CD14-positive monocyte (primary cell): Measurements from ENCODE around the gene TRMT112. TPM values are rescaled to one million over a fixed set of nuclear protein-coding genes. Genes with fewer than 3 reads are reported as not detected.

Source experiments
- DNase-seq, 3 donors: peaks; one replicate each; pipeline ENCODE4 v3.0.0-alpha.2; 2011 to 2022
- H2AFZ ChIP-seq: 2 replicates; pipeline ENCODE4 v1.6.0; 2012; ENCODE audit warnings: mild to moderate bottlenecking, low read depth, low read length, inconsistent platforms; ENCODE audit not compliant: insufficient read depth, poor library complexity, severe bottlenecking
- H3K27ac ChIP-seq, 2 donors: 1 replicate in 1 of 2; 2 replicates in 1 of 2; pipeline ENCODE4 v1.5.1; 2012 to 2013; ENCODE audit warnings: low read length in 2 of 2, control low read depth in 1 of 2, inconsistent platforms in 1 of 2, low read depth in 1 of 2, mild to moderate bottlenecking in 1 of 2
- H3K27me3 ChIP-seq, 2 donors: one replicate each; pipeline versions ENCODE4 v1.6.0 to v1.6.1; 2011 to 2013; ENCODE audit warnings: low read length in 2 of 2; ENCODE audit not compliant: control insufficient read depth in 2 of 2, insufficient read depth in 2 of 2
- H3K36me3 ChIP-seq, 2 donors: replicated peaks in 1 of 2; 1 replicate in 1 of 2; 2 replicates in 1 of 2; pipeline versions ENCODE4 v1.5.1 to v1.6.1; 2012 to 2013; ENCODE audit warnings: low read length in 2 of 2, control low read depth in 1 of 2, inconsistent platforms in 1 of 2, mild to moderate bottlenecking in 1 of 2; ENCODE audit not compliant: insufficient read depth in 2 of 2, control insufficient read depth in 1 of 2
- H3K4me1 ChIP-seq, 2 donors: 1 replicate in 1 of 2; 2 replicates in 1 of 2; pipeline versions ENCODE4 v1.5.1 to v1.6.1; 2012 to 2013; ENCODE audit warnings: low read length in 2 of 2, control low read depth in 1 of 2, inconsistent platforms in 1 of 2, mild to moderate bottlenecking in 1 of 2, moderate library complexity in 1 of 2; ENCODE audit not compliant: insufficient read depth in 2 of 2, control insufficient read depth in 1 of 2
- H3K4me2 ChIP-seq: replicated peaks from 2 replicates; pipeline ENCODE3; 2012; ENCODE audit warnings: low read length, moderate library complexity, mild to moderate bottlenecking; ENCODE audit not compliant: poor library complexity, severe bottlenecking; ENCODE audit errors: extremely low read depth
- H3K4me3 ChIP-seq, 3 experiments: fragments of 200-600 bp in 1 of 3; sonication (generic) in 1 of 3; replicated peaks in 1 of 3; 1 replicate in 2 of 3; 2 replicates in 1 of 3; pipeline ENCODE4 v1.5.1; 2011 to 2013; ENCODE audit warnings: low read length in 3 of 3, mild to moderate bottlenecking in 3 of 3, control low read depth in 2 of 3, low read depth in 2 of 3, inconsistent platforms in 1 of 3, moderate library complexity in 1 of 3
- H3K79me2 ChIP-seq: 2 replicates; pipeline ENCODE4 v1.6.0; 2012; ENCODE audit warnings: mild to moderate bottlenecking, control low read depth, inconsistent platforms, low read length, moderate library complexity; ENCODE audit not compliant: insufficient read depth
- H3K9ac ChIP-seq: 2 replicates; pipeline ENCODE4 v1.6.0; 2017; ENCODE audit warnings: low read length, mild to moderate bottlenecking; ENCODE audit not compliant: insufficient read depth, poor library complexity, severe bottlenecking
- H3K9me3 ChIP-seq, 2 donors: replicated peaks in 1 of 2; 1 replicate in 1 of 2; 2 replicates in 1 of 2; pipeline versions ENCODE4 v1.5.1 to v1.6.1; 2012 to 2013; ENCODE audit warnings: low read length in 2 of 2, control low read depth in 1 of 2; ENCODE audit not compliant: control insufficient read depth in 1 of 2, insufficient read depth in 1 of 2
- H4K20me1 ChIP-seq: 2 replicates; pipeline ENCODE4 v1.6.0; 2012; ENCODE audit warnings: mild to moderate bottlenecking, low read length, control low read depth, moderate library complexity; ENCODE audit not compliant: insufficient read depth
- H3K27ac Mint-ChIP-seq, 7 donors: one replicate each; pipeline ENCODE4 v1.8.0; 2020; ENCODE audit warnings: mild to moderate bottlenecking in 7 of 7, mixed read lengths in 7 of 7, moderate library complexity in 6 of 7, inconsistent platforms in 2 of 7
- H3K27me3 Mint-ChIP-seq, 3 donors: one replicate each; pipeline ENCODE4 v1.8.0; 2021 to 2022; ENCODE audit warnings: low read depth in 3 of 3, mild to moderate bottlenecking in 3 of 3, mixed read lengths in 3 of 3, moderate library complexity in 3 of 3, inconsistent platforms in 1 of 3
- H3K36me3 Mint-ChIP-seq, 2 donors: one replicate each; pipeline ENCODE4 v1.8.0; 2020; ENCODE audit warnings: mixed read lengths in 2 of 2, inconsistent platforms in 1 of 2, mild to moderate bottlenecking in 1 of 2
- H3K4me1 Mint-ChIP-seq: one replicate; pipeline ENCODE4 v1.8.0; 2020; ENCODE audit warnings: mild to moderate bottlenecking, mixed read lengths
- H3K4me3 Mint-ChIP-seq, 2 donors: one replicate each; pipeline ENCODE4 v1.8.0; 2020; ENCODE audit warnings: mild to moderate bottlenecking in 2 of 2, mixed read lengths in 2 of 2, moderate library complexity in 1 of 2
- H3K9me3 Mint-ChIP-seq, 7 donors: one replicate each; pipeline ENCODE4 v1.8.0; 2020 to 2022; ENCODE audit warnings: mixed read lengths in 7 of 7, mild to moderate bottlenecking in 6 of 7, moderate library complexity in 6 of 7, inconsistent platforms in 2 of 7
- CTCF ChIP-seq: fragments of 200-600 bp; IDR thresholded peaks from one replicate; pipeline ENCODE4 v1.8.0; 2022; ENCODE audit warnings: antibody characterized with exemption, mild to moderate bottlenecking
- WGBS: methylation state at CpG from one replicate; pipeline ENCODE4 v1.1.5; 2013; ENCODE audit warnings: missing lambda C conversion rate; ENCODE audit not compliant: insufficient coverage; 5-methylcytosine and 5-hydroxymethylcytosine counted together
- intact Hi-C, 2 donors: fragments of 100-400 bp; cut with micrococcal nuclease; formaldehyde crosslinking; loops; one replicate each; pipeline versions ENCODE4 v1.15.0 to v1.15.1; 2023
- polyA plus RNA-seq, 3 donors: library from polyadenylated mRNA; depleted of rRNA in 1 of 3; unstranded in 2 of 3; stranded (reverse) in 1 of 3; fragments of 300-500 nt in 2 of 3; fragments of >200 nt in 1 of 3; fragmentation: Illumina TruSeq in 2 of 3; gene quantifications; 1 replicate in 2 of 3; 2 replicates in 1 of 3; pipeline ENCODE4 v1.2.3, GENCODE V29; 2012 to 2021

TRMT112 gene
- polyA plus RNA-seq, 3 donors, result 162 to 298 (median 254) TPM

GRCh38 chr11:64303109-64304031 lies 14.0 kb downstream of the TRMT112 start:
- Mint-ChIP-seq H3K4me1 (peaks cover 59% of the 10 kb centered on the region), H3K27ac (peak overlapping the region in 6 of 7 donors; percentile 68 to 99 (median 98)), H3K4me3 (peak overlapping the region in 1 of 2 donors; percentile 79), H3K27me3 (peaks cover 30 to 40% (median 39%) of the 10 kb centered on the region in 3 donors), H3K9me3 (peaks cover 0 to 17% (median 8%) of the 10 kb centered on the region in 7 donors), H3K36me3 (peaks cover 11% of the 10 kb centered on the region in 2 donors)
- H3K4me2 ChIP-seq, result peak overlapping the region; percentile 75
- peaks cover 18 to 26% of the 10 kb centered on the region in 2 donors for H3K27me3 ChIP-seq
- H4K20me1 ChIP-seq, result peaks cover 26% of the 10 kb centered on the region
- 83% methylated on average over 8 of the region's 13 CpGs for WGBS
- peaks cover 26% of the 10 kb centered on the region for H3K79me2 ChIP-seq
- H3K9me3 ChIP-seq, result peaks cover 3 to 4% of the 10 kb centered on the region in 2 donors
- H3K36me3 ChIP-seq, result peaks cover 9 to 12% of the 10 kb centered on the region in 2 donors
- peak overlapping the region in 1 of 3 experiments; percentile 91 for H3K4me3 ChIP-seq
- peaks cover 48 to 60% of the 10 kb centered on the region in 2 donors for H3K4me1 ChIP-seq
- intact Hi-C loops, result loop anchor here (1.0 to 5.0 kb wide), 5 partner anchors 33 to 97 kb away; partner anchors contain the start of genes FKBP2 (in 2 of the 2) and FERMT3 (in 1 of the 2)
- H3K9ac ChIP-seq, result peak overlapping the region; percentile 83
- no peak for TF ChIP-seq CTCF
- H2AFZ ChIP-seq, result no peak overlapping the region
- peak overlapping the region; percentile 96 to 97 for H3K27ac ChIP-seq
- peak in 1 of 3 donors; percentile 33 for DNase-seq
